HL-60 (cell line): Measurements from ENCODE around the gene IGSF9.

Source experiments
- DNase-seq, 2 experiments: peaks; one replicate each; pipeline ENCODE4 v3.0.0-alpha.2; 2010 to 2020; ENCODE audit warnings: low read depth in 1 of 2, low spot score in 1 of 2
- H3K27ac ChIP-seq: fragments of 250-450 bp; sonication (Bioruptor Pico); replicated peaks from 2 replicates; pipeline ENCODE4 v1.5.1; 2020; ENCODE audit warnings: mild to moderate bottlenecking, moderate library complexity
- H3K27me3 ChIP-seq: fragments of 250-450 bp; sonication (Bioruptor Pico); 2 replicates; pipeline ENCODE4 v1.5.1; 2021; ENCODE audit warnings: mild to moderate bottlenecking, moderate library complexity; ENCODE audit not compliant: insufficient read depth, poor library complexity, severe bottlenecking
- H3K4me3 ChIP-seq: replicated peaks from 2 replicates; pipeline ENCODE4 v1.5.1; 2011; ENCODE audit warnings: mild to moderate bottlenecking, control low read depth, low read length; ENCODE audit not compliant: insufficient read depth
- CTCF ChIP-seq: IDR thresholded peaks from one replicate; pipeline ENCODE4 v1.5.1; 2011; ENCODE audit warnings: low read length, control low read depth, inconsistent platforms; ENCODE audit not compliant: insufficient read depth
- GABPA ChIP-seq: IDR thresholded peaks from 2 replicates; pipeline ENCODE4 v1.6.1; 2012; ENCODE audit warnings: low read depth
- POLR2AphosphoS5 ChIP-seq: IDR thresholded peaks from 2 replicates; pipeline ENCODE4 v1.6.1; 2012; ENCODE audit warnings: low read depth
- REST ChIP-seq: IDR thresholded peaks from 2 replicates; pipeline ENCODE4 v1.6.1; 2012; ENCODE audit warnings: low read depth; ENCODE audit not compliant: insufficient replicate concordance
- SPI1 ChIP-seq: IDR thresholded peaks from 2 replicates; pipeline ENCODE4 v1.6.1; 2012; ENCODE audit warnings: low read depth, mild to moderate bottlenecking, borderline replicate concordance

Gene IGSF9

GRCh38 chr1:159949123-159949522, 3.7 kb upstream of the IGSF9 start:
- no peak for DNase-seq
- peaks cover 29% of the 10 kb centered on the region for H3K27me3 ChIP-seq
- no peak overlapping the region for H3K27ac ChIP-seq
- no peak overlapping the region for H3K4me3 ChIP-seq
- TF ChIP-seq POLR2AphosphoS5 (no peak), REST (no peak), SPI1 (no peak), CTCF (no peak), GABPA (no peak)

- Histone ChIP-seq H3K4me3 (no peak overlapping the region), H3K27ac (no peak overlapping the region), H3K27me3 (peaks cover 33% of the 10 kb centered on the region)
- TF ChIP-seq POLR2AphosphoS5, result no peak
- no peak for TF ChIP-seq GABPA
- TF ChIP-seq CTCF, result no peak
- no peak for TF ChIP-seq SPI1
- no peak for TF ChIP-seq REST
- DNase-seq, result no peak
Measured at GRCh38 chr1:159947942-159948341, 2.5 kb upstream of the IGSF9 start.

DNA sequence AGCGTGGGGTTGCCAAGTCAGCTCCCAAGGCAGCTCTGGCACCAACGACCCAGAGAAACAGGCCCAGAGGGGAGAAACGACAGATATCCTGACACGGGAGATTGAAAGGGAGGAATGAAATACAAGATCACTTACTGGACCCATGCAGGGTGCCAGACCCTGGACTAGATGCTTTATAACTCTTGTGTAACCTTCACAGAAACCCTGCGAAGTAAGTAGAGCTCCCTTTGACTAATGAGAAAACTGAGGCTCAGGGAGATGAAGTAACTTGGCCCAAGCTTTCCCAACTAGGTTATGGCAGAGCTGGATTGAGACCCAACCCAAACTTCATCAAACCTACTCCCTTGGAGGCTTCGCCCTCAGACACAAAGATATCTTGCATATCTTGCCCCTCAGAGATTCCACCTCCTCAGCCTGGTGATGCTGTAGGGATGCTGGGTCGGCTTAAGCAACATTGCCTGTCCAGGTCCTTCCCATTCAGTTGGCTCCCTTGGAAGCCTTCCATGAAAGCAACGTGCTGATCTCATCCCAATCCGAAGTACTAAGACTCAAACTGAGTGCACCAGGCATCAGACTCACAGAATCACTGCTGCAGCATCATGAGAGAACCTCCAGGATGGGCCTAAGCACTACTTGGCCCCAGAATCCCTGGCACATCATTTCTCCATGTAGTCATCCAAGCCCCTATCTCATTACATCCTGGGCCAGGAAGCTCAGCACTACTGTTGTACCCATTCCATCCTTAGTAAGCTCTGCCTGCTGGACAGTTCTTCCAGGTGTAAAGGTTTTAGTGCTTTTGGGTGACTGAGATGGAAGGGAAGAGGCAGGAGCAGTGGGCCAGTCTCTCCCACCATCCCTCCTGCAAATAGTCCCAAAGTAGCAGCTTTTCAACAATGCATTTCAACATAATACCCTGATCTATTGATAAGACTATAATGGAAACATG, 1.1 kb upstream of the IGSF9 start:
- no peak overlapping the region for H3K27ac ChIP-seq
- no peak for DNase-seq
- H3K27me3 ChIP-seq, result peaks cover 33% of the 10 kb centered on the region

More for the DNA sequence above, 1.1 kb upstream of the IGSF9 start:
- no peak overlapping the region for H3K4me3 ChIP-seq
- peak; percentile 17 for TF ChIP-seq REST
- TF ChIP-seq GABPA, result no peak
- TF ChIP-seq CTCF, result no peak
- TF ChIP-seq POLR2AphosphoS5, result no peak
- no peak for TF ChIP-seq SPI1
